ENCODE results near the gene FADS2. TPM values are rescaled to one million over a fixed set of nuclear protein-coding genes. Genes with fewer than 3 reads are reported as not detected.

FADS2 gene
- total and polyA plus RNA-seq, 2 of the 13 experiments (the other 11 are each of a cell fraction or from before 2014, with no cell fraction given) = 90.1 to 124 TPM

GRCh38 chr11:61827571-61828378 is at the start of gene FADS2 (continued):
- TF ChIP-seq SNAPC4 (CRISPR knock-in tag; IDR thresholded peaks at IDR 0.05) (no peak), HIVEP1 (CRISPR knock-in tag; IDR thresholded peaks at IDR 0.05) (peak; percentile 45; the same call in 1 of the 2 replicates), SMC3 (IDR thresholded peaks at IDR 0.05; ENCODE audit: low read length) (no peak), GFI1 (CRISPR knock-in tag; IDR thresholded peaks at IDR 0.05; ENCODE audit: borderline replicate concordance) (peak; percentile 28; the same call in 1 of the 2 replicates), ZNF513 (CRISPR knock-in tag; conservative IDR thresholded peaks at IDR 0.05) (no peak), IRF2 (CRISPR knock-in tag; IDR thresholded peaks at IDR 0.05) (no peak), ZNF615 (CRISPR knock-in tag; IDR thresholded peaks at IDR 0.05; ENCODE audit: borderline replicate concordance) (no peak), ZNF557 (CRISPR knock-in tag; IDR thresholded peaks at IDR 0.05) (no peak), TCF12 (IDR thresholded peaks at IDR 0.05) (no peak), TCF12 (CRISPR knock-in tag; IDR thresholded peaks at IDR 0.05) (peak; percentile 66; the same call in 1 of the 2 replicates), ELF1 (CRISPR knock-in tag; IDR thresholded peaks at IDR 0.05) (no peak), KDM1A (CRISPR knock-in tag; IDR thresholded peaks at IDR 0.05) (no peak), SPEN (CRISPR knock-in tag; IDR thresholded peaks at IDR 0.05; ENCODE audit: low read depth) (peak; percentile 61), SMAD3 (CRISPR knock-in tag; IDR thresholded peaks at IDR 0.05) (no peak), ZNF501 (CRISPR knock-in tag; IDR thresholded peaks at IDR 0.05) (no peak; the same call in 1 of the 2 replicates), ZNF451 (CRISPR knock-in tag; IDR thresholded peaks at IDR 0.05) (no peak), ZMYM3 (CRISPR knock-in tag; IDR thresholded peaks at IDR 0.05) (no peak), POGK (CRISPR knock-in tag; conservative IDR thresholded peaks at IDR 0.05) (0 out of 2 replicates have a peak, but pooled peaks have one; percentile 17), ZKSCAN8 (CRISPR knock-in tag; IDR thresholded peaks at IDR 0.05; ENCODE audit: borderline replicate concordance) (no peak), TRIM24 (CRISPR knock-in tag; IDR thresholded peaks at IDR 0.05) (no peak), NPAS2 (CRISPR knock-in tag; IDR thresholded peaks at IDR 0.05; ENCODE audit: borderline replicate concordance) (no peak), HNRNPH1 (optimal IDR thresholded peaks at IDR 0.05; ENCODE audit: low read depth, low read length) (no peak), SP140L (CRISPR knock-in tag; IDR thresholded peaks at IDR 0.05; ENCODE audit: borderline replicate concordance) (no peak)

Measured in HepG2 (cell line).